Measurements from ENCODE around the gene RAB34. TPM values are rescaled to one million over a fixed set of nuclear protein-coding genes. Genes with fewer than 3 reads are reported as not detected.

RAB34 gene
- total and polyA plus RNA-seq, 9 of the 15 experiments (the other 6 are each of a cell fraction or from before 2014, with no cell fraction given), result 0.07 to 3.8 (median 0.46) TPM; not detected in 1

DNA sequence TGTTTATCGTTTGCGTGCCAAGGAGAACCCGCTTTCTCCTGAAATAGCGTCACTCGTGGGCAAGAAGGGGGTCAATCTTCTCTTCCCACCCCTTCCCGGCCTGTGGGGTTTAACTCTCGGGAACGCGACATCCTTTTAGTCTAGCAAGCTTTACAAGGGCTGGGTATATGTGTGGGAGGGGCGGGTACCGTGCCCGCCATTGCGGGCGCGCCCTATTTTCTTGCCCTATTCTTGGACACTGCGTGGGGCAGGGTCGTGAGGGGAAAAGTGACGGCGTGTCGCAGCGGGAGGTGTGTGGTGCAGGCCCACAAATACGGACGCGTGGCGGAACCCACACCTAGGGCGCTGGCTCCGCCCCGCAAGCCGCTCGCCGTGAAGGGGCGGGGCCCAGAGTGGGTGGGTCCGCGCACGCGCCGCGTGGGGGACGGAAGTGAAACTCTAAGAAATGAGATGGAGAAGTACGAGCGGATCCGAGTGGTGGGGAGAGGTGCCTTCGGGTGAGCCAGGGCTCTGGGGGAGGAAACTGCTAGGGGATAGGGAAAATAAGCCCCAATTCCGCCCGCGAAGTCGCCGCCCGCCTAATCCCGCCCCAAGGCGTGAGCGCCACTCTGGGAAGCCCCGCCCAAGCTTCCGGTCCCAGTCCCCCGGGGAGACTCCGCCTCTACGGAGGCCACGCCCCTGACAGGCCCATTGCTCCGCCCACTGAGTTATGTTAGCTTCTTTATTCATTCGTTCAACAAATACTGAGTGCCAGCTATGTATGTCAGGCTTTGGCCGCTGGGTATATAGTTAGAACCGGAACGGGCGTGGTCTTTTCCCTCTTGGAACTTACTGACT lies 10.9 kb upstream of the RAB34 start, which contains the start of gene NEK8 (continued):
- TF ChIP-seq NFRKB (IDR thresholded peaks at IDR 0.05; ENCODE audit: low read depth) (peak; percentile 65; the same call in 1 of the 2 replicates), KLF6 (CRISPR knock-in tag; IDR thresholded peaks at IDR 0.05; ENCODE audit: borderline replicate concordance) (peak; percentile 44; the same call in 1 of the 2 replicates), SRSF1 (IDR thresholded peaks at IDR 0.05; ENCODE audit: low read depth, low read length) (no peak), GATA2 (CRISPR knock-in tag; IDR thresholded peaks at IDR 0.05) (0 out of 2 replicates have a peak, but pooled peaks have one; percentile 7), RBBP5 (IDR thresholded peaks at IDR 0.05; ENCODE audit: borderline replicate concordance, insufficient read depth, low read length, poor library complexity, severe bottlenecking) (peak; percentile 93), ZKSCAN3 (CRISPR knock-in tag; IDR thresholded peaks at IDR 0.05) (no peak), MYC (IDR thresholded peaks at IDR 0.05; ENCODE audit: low read depth, low read length) (peak; percentile 93), MYC (CRISPR knock-in tag; IDR thresholded peaks at IDR 0.05; ENCODE audit: borderline replicate concordance, low read depth) (peak; percentile 86; the same call in 1 of the 2 replicates), TCF7 (IDR thresholded peaks at IDR 0.05; ENCODE audit: borderline replicate concordance) (no peak), ZFP36 (IDR thresholded peaks at IDR 0.05; ENCODE audit: low read depth, low read length, partially characterized antibody) (no peak), WHSC1 (IDR thresholded peaks at IDR 0.05; ENCODE audit: low read length) (no peak), MTA2 (IDR thresholded peaks at IDR 0.05; ENCODE audit: low read depth) (no peak), KAT2B (IDR thresholded peaks at IDR 0.05; ENCODE audit: low read depth, low read length) (no peak), HDAC1 (IDR thresholded peaks at IDR 0.05) (peak in 1 of 2 experiments; percentile 92; a peak in 2 of 4 replicates), JUN (IDR thresholded peaks at IDR 0.05; ENCODE audit: borderline replicate concordance, low read depth, low read length) (peak; percentile 13; the same call in 1 of the 2 replicates), JUN (CRISPR knock-in tag; IDR thresholded peaks at IDR 0.05; ENCODE audit: borderline replicate concordance) (no peak; the same call in 1 of the 2 replicates), KAT7 (CRISPR knock-in tag; IDR thresholded peaks at IDR 0.05; ENCODE audit: borderline replicate concordance) (0 out of 2 replicates have a peak, but pooled peaks have one; percentile 77), DPF2 (IDR thresholded peaks at IDR 0.05) (0 out of 2 replicates have a peak, but pooled peaks have one; percentile 6), ADNP (tag; IDR thresholded peaks at IDR 0.05) (no peak), ZNF830 (CRISPR knock-in tag; IDR thresholded peaks at IDR 0.05) (no peak), ZNF143 (CRISPR knock-in tag; IDR thresholded peaks at IDR 0.05) (peak; percentile 47), CXXC5 (CRISPR knock-in tag; IDR thresholded peaks at IDR 0.05) (peak; percentile 74; the same call in 1 of the 2 replicates), ZEB2 (IDR thresholded peaks at IDR 0.05) (0 out of 2 replicates have a peak, but pooled peaks have one; percentile 11)
- TF ChIP-seq, protein P1, sequence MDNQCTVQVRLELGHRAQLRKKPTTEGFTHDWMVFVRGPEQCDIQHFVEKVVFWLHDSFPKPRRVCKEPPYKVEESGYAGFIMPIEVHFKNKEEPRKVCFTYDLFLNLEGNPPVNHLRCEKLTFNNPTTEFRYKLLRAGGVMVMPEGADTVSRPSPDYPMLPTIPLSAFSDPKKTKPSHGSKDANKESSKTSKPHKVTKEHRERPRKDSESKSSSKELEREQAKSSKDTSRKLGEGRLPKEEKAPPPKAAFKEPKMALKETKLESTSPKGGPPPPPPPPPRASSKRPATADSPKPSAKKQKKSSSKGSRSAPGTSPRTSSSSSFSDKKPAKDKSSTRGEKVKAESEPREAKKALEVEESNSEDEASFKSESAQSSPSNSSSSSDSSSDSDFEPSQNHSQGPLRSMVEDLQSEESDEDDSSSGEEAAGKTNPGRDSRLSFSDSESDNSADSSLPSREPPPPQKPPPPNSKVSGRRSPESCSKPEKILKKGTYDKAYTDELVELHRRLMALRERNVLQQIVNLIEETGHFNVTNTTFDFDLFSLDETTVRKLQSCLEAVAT (IDR thresholded peaks at IDR 0.05), result peak in 1 of 2 experiments; percentile 31; a peak in 1 of 4 replicates
- TF ChIP-seq, protein P2, sequence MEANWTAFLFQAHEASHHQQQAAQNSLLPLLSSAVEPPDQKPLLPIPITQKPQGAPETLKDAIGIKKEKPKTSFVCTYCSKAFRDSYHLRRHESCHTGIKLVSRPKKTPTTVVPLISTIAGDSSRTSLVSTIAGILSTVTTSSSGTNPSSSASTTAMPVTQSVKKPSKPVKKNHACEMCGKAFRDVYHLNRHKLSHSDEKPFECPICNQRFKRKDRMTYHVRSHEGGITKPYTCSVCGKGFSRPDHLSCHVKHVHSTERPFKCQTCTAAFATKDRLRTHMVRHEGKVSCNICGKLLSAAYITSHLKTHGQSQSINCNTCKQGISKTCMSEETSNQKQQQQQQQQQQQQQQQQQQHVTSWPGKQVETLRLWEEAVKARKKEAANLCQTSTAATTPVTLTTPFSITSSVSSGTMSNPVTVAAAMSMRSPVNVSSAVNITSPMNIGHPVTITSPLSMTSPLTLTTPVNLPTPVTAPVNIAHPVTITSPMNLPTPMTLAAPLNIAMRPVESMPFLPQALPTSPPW (CRISPR knock-in tag; IDR thresholded peaks at IDR 0.05), result no peak
